SH-SY5Y (cell line): Measurements from ENCODE around the gene RGP1.

Experiments
- GATA2 ChIP-seq: IDR thresholded peaks from 2 replicates; pipeline ENCODE4 v1.6.1; 2011; ENCODE audit warnings: mild to moderate bottlenecking, low read depth, low read length
- GATA3 ChIP-seq: IDR thresholded peaks from 2 replicates; pipeline ENCODE4 v1.6.1; 2011; ENCODE audit warnings: low read depth, mild to moderate bottlenecking, low read length, moderate library complexity

- TF ChIP-seq GATA2 (no peak), GATA3 (no peak)
Measured at GRCh38 chr9:35741740-35742139, 7.3 kb upstream of the RGP1 start.
